Cardiac septum (tissue), 1 donor: ENCODE data around the gene B3GNT7. TPM values are rescaled to one million over a fixed set of nuclear protein-coding genes. Genes with fewer than 3 reads are reported as not detected.
"Not testable (repeated sequence)": the region's sequence is repeated elsewhere in the genome, so short reads cannot be mapped to it uniquely, and the experiment has no call there.

ENCODE experiments used
- DNase-seq: peaks from one replicate; pipeline ENCODE4 v3.0.0-alpha.2; 2020; ENCODE audit warnings: low spot score
- intact Hi-C: fragments of 100-400 bp; cut with DNase I; formaldehyde crosslinking; loops from one replicate; pipeline ENCODE4 v1.14.0; 2022
- long read RNA-seq: library from polyadenylated mRNA; unstranded; transcript quantifications from one replicate; pipeline ENCODE4 v2.0.0, GENCODE V29; 2021
- total RNA-seq: library from RNA; stranded (reverse); fragmentation: NEBNext Ultra II Directional; extraction: Animal tissue kit (Norgen Biotek cat#: 25700); gene quantifications from one replicate; pipeline ENCODE4 v1.2.1, GENCODE V29; 2021
- donor health status: DM: no; HTN: no; CAD: no.

B3GNT7 gene
- 5.4 TPM for total RNA-seq
- long read RNA-seq, partial matches to known transcripts: 0 of 2 reads
- long read RNA-seq, other reads (novel, unspliced or antisense): 1 of 2 reads

GRCh38 chr2:231395188-231396057, at the start of gene B3GNT7:
B3GNT7 (plus strand) TSS chr2:231395710; CDS start chr2:231395804, 94 bp downstream.
- DNase-seq: no peak
- intact Hi-C loops: no loop called here

GRCh38 chr2:231347081-231347480, 48.4 kb upstream of the B3GNT7 start:
- intact Hi-C loops: no loop called here

GRCh38 chr2:231347638-231348037, 47.9 kb upstream of the B3GNT7 start:
- DNase-seq: no peak
- intact Hi-C loops: no loop called here

More at GRCh38 chr2:231347081-231347480, 48.4 kb upstream of the B3GNT7 start:
- no peak for DNase-seq

- no peak for DNase-seq
- intact Hi-C loops: no loop called here
Observed at GRCh38 chr2:231348173-231348572, 47.3 kb upstream of the B3GNT7 start.

- intact Hi-C loops: no loop called here
- no peak for DNase-seq
Observed at GRCh38 chr2:231348704-231349373, 46.7 kb upstream of the B3GNT7 start.

- DNase-seq, intact Hi-C loops: not testable (repeated sequence)
Observed at GRCh38 chr2:231349374-231349735, 46.2 kb upstream of the B3GNT7 start.

- intact Hi-C loops: loop anchor here (5.0 kb wide), 1 partner anchor 34 kb away; no protein-coding TSS in a partner anchor
- no peak for DNase-seq
Observed at GRCh38 chr2:231351648-231352047, 43.9 kb upstream of the B3GNT7 start.

GRCh38 chr2:231353469-231353868, 42.0 kb upstream of the B3GNT7 start:
- intact Hi-C loops: loop anchor here (5.0 kb wide), 1 partner anchor 36 kb away; no protein-coding TSS in a partner anchor
- no peak for DNase-seq

GRCh38 chr2:231355508-231356465, 39.7 kb upstream of the B3GNT7 start:
- no peak for DNase-seq
- intact Hi-C loops: loop anchor here (5.0 kb wide), 1 partner anchor 58 kb away; no protein-coding TSS in a partner anchor

GRCh38 chr2:231356466-231356844, 39.1 kb upstream of the B3GNT7 start:
- DNase-seq: no peak
- intact Hi-C loops: loop anchor here (5.0 kb wide), 1 partner anchor 59 kb away; no protein-coding TSS in a partner anchor

- intact Hi-C loops: loop anchor here (5.0 kb wide), 1 partner anchor 60 kb away; no protein-coding TSS in a partner anchor
- no peak for DNase-seq
Observed at GRCh38 chr2:231357048-231357447, 38.5 kb upstream of the B3GNT7 start.

GRCh38 chr2:231357931-231358330, 37.6 kb upstream of the B3GNT7 start:
- intact Hi-C loops: loop anchor here (5.0 kb wide), 1 partner anchor 61 kb away; no protein-coding TSS in a partner anchor
- DNase-seq: no peak

- no peak for DNase-seq
- intact Hi-C loops: loop anchor here (5.0 kb wide), 1 partner anchor 62 kb away; no protein-coding TSS in a partner anchor
Observed at GRCh38 chr2:231359441-231359840, 36.1 kb upstream of the B3GNT7 start.

GRCh38 chr2:231359948-231360347, 35.6 kb upstream of the B3GNT7 start:
- no peak for DNase-seq
- intact Hi-C loops: loop anchor here (5.0 kb wide), 1 partner anchor 63 kb away; no protein-coding TSS in a partner anchor

GRCh38 chr2:231360401-231360800, 35.1 kb upstream of the B3GNT7 start:
- intact Hi-C loops: no loop called here
- DNase-seq: no peak

- intact Hi-C loops: no loop called here
- DNase-seq: no peak
Observed at GRCh38 chr2:231360881-231361371, 34.6 kb upstream of the B3GNT7 start.

GRCh38 chr2:231361701-231362554, 33.6 kb upstream of the B3GNT7 start:
- no peak for DNase-seq
- intact Hi-C loops: no loop called here

- intact Hi-C loops: no loop called here
- DNase-seq: no peak
Observed at GRCh38 chr2:231362555-231363184, 32.8 kb upstream of the B3GNT7 start.
